Measurements from ENCODE around the gene BUD13. TPM values are rescaled to one million over a fixed set of nuclear protein-coding genes. Genes with fewer than 3 reads are reported as not detected.

BUD13 gene
- total and polyA plus RNA-seq, 2 of the 4 experiments (the other 2 are of a cell fraction), result 11.2 to 14.0 TPM

GRCh38 chr11:116731821-116732220, 41.0 kb downstream of the BUD13 start:
- Histone ChIP-seq H3K4me1 (ENCODE audit: control insufficient read depth, insufficient read depth, low read length) (no peaks in the 10 kb centered on the region; the same call in 1 of the 2 replicates), H3K4ac (ENCODE audit: low read depth, low read length) (no peak overlapping the region), H4K91ac (ENCODE audit: insufficient read depth, low read depth, low read length) (no peak overlapping the region), H3K14ac (replicated peaks; ENCODE audit: low read depth, low read length) (no peak overlapping the region), H2AFZ (replicated peaks; ENCODE audit: low read length, poor library complexity) (no peak overlapping the region), H3K9me1 (ENCODE audit: insufficient read depth, low read length) (no peaks in the 10 kb centered on the region), H3K27ac (ENCODE audit: insufficient read depth, low read length) (no peak overlapping the region), H4K5ac (ENCODE audit: low read depth, low read length) (no peak overlapping the region), H3K23ac (ENCODE audit: low read depth, low read length) (no peak overlapping the region), H3K79me1 (ENCODE audit: low read depth in 1 of 2, low read length in 2 of 2) (no peaks in the 10 kb centered on the region), H3K56ac (ENCODE audit: extremely low read depth, insufficient read depth, low read length) (no peak overlapping the region), H3K18ac (ENCODE audit: low read depth, low read length) (no peak overlapping the region), H3K27me3 (ENCODE audit: control insufficient read depth, insufficient read depth, low read length) (peaks cover 25% of the 10 kb centered on the region; the same call in 1 of the 2 replicates), H2BK20ac (ENCODE audit: low read depth, low read length) (no peak overlapping the region), H3K9me3 (ENCODE audit: control insufficient read depth, insufficient read depth, low read length) (no peaks in the 10 kb centered on the region), H2BK120ac (ENCODE audit: low read depth, low read length) (no peak overlapping the region), H3K4me2 (ENCODE audit: low read depth, low read length) (no peak overlapping the region), H4K8ac (ENCODE audit: low read depth in 2 of 2, low read length in 2 of 2) (no peak overlapping the region), H2AK9ac (replicated peaks; ENCODE audit: low read depth, low read length, poor library complexity) (no peak overlapping the region), H2BK15ac (ENCODE audit: low read depth, low read length) (no peak overlapping the region), H3K9ac (ENCODE audit: low read depth, low read length) (no peak overlapping the region), H2BK5ac (ENCODE audit: low read depth, low read length, poor library complexity, severe bottlenecking) (no peak overlapping the region), H3K4me3 (ENCODE audit: insufficient read depth, low read depth, low read length) (no peak overlapping the region), H3K36me3 (ENCODE audit: control insufficient read depth, insufficient read depth, low read length) (no peaks in the 10 kb centered on the region), H2AK5ac (ENCODE audit: low read depth, low read length) (no peak overlapping the region), H4K20me1 (ENCODE audit: insufficient read depth, low read length) (no peaks in the 10 kb centered on the region)
- DNase-seq, result no peak
- BruUV-seq (replicated peaks), result no TSS peak
- TF ChIP-seq FOS (IDR thresholded peaks at IDR 0.05; ENCODE audit: low read depth, low read length) (no peak), SMC3 (IDR thresholded peaks at IDR 0.05; ENCODE audit: low read depth, low read length) (no peak), BHLHE40 (IDR thresholded peaks at IDR 0.05; ENCODE audit: low read depth, low read length) (no peak), RAD21 (IDR thresholded peaks at IDR 0.05; ENCODE audit: low read length) (no peak), MAZ (IDR thresholded peaks at IDR 0.05; ENCODE audit: borderline replicate concordance, low read depth, low read length) (no peak), MAFK (IDR thresholded peaks at IDR 0.05; ENCODE audit: low read depth, low read length) (no peak), CEBPB (IDR thresholded peaks at IDR 0.05; ENCODE audit: low read depth, low read length) (no peak), RFX5 (IDR thresholded peaks at IDR 0.05; ENCODE audit: low read depth, low read length) (no peak), MXI1 (IDR thresholded peaks at IDR 0.05; ENCODE audit: borderline replicate concordance, low read depth, low read length) (no peak), USF2 (IDR thresholded peaks at IDR 0.05; ENCODE audit: low read depth, low read length) (no peak), RCOR1 (IDR thresholded peaks at IDR 0.05; ENCODE audit: insufficient replicate concordance, low read length) (no peak)
- TF ChIP-seq, protein P1, sequence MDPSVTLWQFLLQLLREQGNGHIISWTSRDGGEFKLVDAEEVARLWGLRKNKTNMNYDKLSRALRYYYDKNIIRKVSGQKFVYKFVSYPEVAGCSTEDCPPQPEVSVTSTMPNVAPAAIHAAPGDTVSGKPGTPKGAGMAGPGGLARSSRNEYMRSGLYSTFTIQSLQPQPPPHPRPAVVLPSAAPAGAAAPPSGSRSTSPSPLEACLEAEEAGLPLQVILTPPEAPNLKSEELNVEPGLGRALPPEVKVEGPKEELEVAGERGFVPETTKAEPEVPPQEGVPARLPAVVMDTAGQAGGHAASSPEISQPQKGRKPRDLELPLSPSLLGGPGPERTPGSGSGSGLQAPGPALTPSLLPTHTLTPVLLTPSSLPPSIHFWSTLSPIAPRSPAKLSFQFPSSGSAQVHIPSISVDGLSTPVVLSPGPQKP (IDR thresholded peaks at IDR 0.05; ENCODE audit: borderline replicate concordance, low read depth, low read length), result no peak
- TF ChIP-seq, protein P2, sequence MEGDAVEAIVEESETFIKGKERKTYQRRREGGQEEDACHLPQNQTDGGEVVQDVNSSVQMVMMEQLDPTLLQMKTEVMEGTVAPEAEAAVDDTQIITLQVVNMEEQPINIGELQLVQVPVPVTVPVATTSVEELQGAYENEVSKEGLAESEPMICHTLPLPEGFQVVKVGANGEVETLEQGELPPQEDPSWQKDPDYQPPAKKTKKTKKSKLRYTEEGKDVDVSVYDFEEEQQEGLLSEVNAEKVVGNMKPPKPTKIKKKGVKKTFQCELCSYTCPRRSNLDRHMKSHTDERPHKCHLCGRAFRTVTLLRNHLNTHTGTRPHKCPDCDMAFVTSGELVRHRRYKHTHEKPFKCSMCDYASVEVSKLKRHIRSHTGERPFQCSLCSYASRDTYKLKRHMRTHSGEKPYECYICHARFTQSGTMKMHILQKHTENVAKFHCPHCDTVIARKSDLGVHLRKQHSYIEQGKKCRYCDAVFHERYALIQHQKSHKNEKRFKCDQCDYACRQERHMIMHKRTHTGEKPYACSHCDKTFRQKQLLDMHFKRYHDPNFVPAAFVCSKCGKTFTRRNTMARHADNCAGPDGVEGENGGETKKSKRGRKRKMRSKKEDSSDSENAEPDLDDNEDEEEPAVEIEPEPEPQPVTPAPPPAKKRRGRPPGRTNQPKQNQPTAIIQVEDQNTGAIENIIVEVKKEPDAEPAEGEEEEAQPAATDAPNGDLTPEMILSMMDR (conservative IDR thresholded peaks at IDR 0.05; ENCODE audit: low read depth, low read length), result no peak
- ATAC-seq (ENCODE audit: low read depth), result no peak
- intact Hi-C loops (cut with micrococcal nuclease), result loop anchor here (1.0 kb wide), 1 partner anchor 374 kb away; no protein-coding TSS in a partner anchor
- in situ Hi-C loops (cut with MboI; ENCODE audit: low sequenced_read_pairs), result no loop called here
- WGBS, 2 experiments (ENCODE audit: extremely low coverage in 2 of 2, insufficient read length in 1 of 2), result 88% methylated on average over 1 of the region's 2 CpGs; no CpG with 5 or more reads in 1 of the 2 experiments
- ChIA-PET POLR2A (ENCODE audit: unreplicated experiment) (no interaction called here), CTCF (interaction anchor here (0.9 to 1.7 kb wide), 3 partner anchors 10 to 16 kb away, joined by 3 to 11 read pairs (median 6); no protein-coding TSS in a partner anchor)
- dilution Hi-C loops (cut with HindIII; ENCODE audit: low sequenced_read_pairs, unreplicated experiment), result no loop called here

Measured in IMR-90 (cell line).